ENCODE measurements around the gene AIG1.

Gene AIG1

DNA sequence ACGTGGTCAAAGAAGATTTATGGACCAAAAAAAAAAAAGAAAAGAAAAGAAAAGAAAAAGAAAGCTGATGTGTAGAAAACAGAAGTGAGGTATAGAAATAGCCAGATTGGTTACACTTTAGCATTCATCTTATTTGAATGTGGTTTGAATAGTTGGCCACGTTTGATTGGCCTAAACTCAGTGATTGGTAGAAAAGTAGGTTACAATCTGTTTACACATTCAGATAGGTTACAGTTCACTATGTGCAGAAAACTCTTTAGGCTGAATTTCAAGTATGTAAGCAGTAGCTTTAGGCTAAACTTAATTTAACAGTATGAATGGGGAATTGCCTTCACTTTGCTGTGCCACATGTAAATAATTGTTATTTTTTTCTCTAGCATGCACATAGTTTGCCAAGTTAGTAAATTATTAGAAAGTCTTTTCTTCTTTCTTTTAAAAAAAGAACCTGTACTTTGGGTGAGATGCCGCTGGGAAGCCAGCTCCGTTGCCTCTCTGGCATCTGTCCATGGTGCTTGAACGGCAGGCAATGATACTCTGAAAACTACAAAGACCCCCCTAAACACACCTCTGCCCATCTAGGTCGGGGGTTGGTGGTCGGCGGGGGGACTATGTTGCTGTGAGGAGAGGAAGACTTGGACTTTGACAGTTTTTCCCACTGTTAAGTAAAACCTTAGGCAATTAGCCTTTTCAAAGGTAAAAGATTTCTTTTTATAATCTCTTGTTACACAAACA is 173.0 kb downstream of the AIG1 start:
- H3K79me2 ChIP-seq (ENCODE audit: insufficient read depth, low read depth): no peaks in the 10 kb centered on the region
- H3K36me3 ChIP-seq (ENCODE audit: insufficient read depth): no peaks in the 10 kb centered on the region
- no peak overlapping the region for H2AFZ ChIP-seq (ENCODE audit: low read depth)
- H3K27ac ChIP-seq: no peak overlapping the region
- no peak overlapping the region for H3K4me2 ChIP-seq
- no peaks in the 10 kb centered on the region for H4K20me1 ChIP-seq (ENCODE audit: insufficient read depth)
- no peaks in the 10 kb centered on the region for H3K4me1 ChIP-seq (ENCODE audit: low read depth, poor library complexity, severe bottlenecking)
- no peaks in the 10 kb centered on the region for H3K27me3 ChIP-seq (ENCODE audit: insufficient read depth, low read depth)
- H3K4me3 ChIP-seq (IDR thresholded peaks at IDR 0.05; ENCODE audit: insufficient read depth, low read depth, low read length): no peak overlapping the region
- TF ChIP-seq, protein P1, sequence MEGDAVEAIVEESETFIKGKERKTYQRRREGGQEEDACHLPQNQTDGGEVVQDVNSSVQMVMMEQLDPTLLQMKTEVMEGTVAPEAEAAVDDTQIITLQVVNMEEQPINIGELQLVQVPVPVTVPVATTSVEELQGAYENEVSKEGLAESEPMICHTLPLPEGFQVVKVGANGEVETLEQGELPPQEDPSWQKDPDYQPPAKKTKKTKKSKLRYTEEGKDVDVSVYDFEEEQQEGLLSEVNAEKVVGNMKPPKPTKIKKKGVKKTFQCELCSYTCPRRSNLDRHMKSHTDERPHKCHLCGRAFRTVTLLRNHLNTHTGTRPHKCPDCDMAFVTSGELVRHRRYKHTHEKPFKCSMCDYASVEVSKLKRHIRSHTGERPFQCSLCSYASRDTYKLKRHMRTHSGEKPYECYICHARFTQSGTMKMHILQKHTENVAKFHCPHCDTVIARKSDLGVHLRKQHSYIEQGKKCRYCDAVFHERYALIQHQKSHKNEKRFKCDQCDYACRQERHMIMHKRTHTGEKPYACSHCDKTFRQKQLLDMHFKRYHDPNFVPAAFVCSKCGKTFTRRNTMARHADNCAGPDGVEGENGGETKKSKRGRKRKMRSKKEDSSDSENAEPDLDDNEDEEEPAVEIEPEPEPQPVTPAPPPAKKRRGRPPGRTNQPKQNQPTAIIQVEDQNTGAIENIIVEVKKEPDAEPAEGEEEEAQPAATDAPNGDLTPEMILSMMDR (conservative IDR thresholded peaks at IDR 0.05; ENCODE audit: low read depth, low read length): no peak
- H3K9ac ChIP-seq: no peak overlapping the region

DNA sequence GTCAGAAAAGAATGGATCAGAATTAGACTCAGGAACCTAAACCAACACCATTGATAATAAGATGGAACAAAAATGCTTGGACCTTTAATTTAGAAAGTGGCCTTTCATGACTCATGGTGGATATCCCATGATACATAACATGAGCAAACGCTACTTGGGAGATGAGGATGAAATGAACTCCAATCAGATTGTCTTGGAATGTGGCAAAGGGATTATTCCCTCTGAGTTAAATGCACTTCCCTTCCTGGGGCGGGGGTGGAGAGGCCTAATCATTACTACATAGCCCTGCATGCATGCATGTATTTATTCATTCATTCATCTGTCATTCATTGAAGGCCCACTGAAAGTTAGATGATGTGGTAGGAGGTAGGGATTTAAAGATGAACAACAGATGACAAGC is 174.0 kb downstream of the AIG1 start:
- Histone ChIP-seq H3K79me2 (ENCODE audit: insufficient read depth, low read depth) (no peaks in the 10 kb centered on the region), H3K27ac (no peak overlapping the region), H3K36me3 (ENCODE audit: insufficient read depth) (no peaks in the 10 kb centered on the region), H3K4me2 (no peak overlapping the region), H4K20me1 (ENCODE audit: insufficient read depth) (no peaks in the 10 kb centered on the region), H3K9ac (no peak overlapping the region), H3K4me3 (IDR thresholded peaks at IDR 0.05; ENCODE audit: insufficient read depth, low read depth, low read length) (no peak overlapping the region), H2AFZ (ENCODE audit: low read depth) (no peak overlapping the region), H3K4me1 (ENCODE audit: low read depth, poor library complexity, severe bottlenecking) (no peaks in the 10 kb centered on the region), H3K27me3 (ENCODE audit: insufficient read depth, low read depth) (no peaks in the 10 kb centered on the region)
- TF ChIP-seq, protein P1 (conservative IDR thresholded peaks at IDR 0.05; ENCODE audit: low read depth, low read length): no peak

DNA sequence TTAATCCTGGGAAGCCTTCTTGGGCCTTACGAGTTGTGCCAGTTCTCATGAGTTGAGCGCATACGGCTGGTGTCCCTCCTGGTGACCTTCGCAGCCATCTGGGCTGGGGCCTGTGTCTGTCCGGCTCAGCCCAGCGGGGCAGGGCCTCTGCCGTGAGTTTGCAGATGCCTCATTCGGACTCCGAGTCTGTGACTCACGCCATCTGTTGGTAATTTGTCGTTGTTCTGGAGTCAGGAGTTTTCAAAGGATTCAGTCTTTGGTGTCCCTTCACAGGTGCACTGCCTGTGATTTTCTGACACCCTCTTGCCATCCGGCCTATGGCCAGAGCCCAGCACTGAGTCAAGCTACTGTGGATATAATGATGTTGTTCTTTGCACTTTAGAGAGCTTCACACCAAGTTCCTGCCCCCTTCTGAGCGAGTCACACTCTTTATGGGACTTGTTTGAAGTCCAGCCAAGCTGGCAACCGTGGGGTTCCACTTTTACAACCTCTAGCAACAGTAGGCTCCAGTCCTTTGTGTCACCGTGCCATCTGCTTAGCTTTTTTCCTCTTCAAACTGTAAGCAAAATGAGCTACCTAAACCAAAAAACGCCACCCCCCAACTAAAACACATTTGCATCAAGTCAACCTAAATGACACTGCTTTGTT is 175.6 kb downstream of the AIG1 start:
- Histone ChIP-seq H3K9ac (no peak overlapping the region), H3K4me2 (no peak overlapping the region), H3K36me3 (ENCODE audit: insufficient read depth) (no peaks in the 10 kb centered on the region), H3K4me3 (IDR thresholded peaks at IDR 0.05; ENCODE audit: insufficient read depth, low read depth, low read length) (no peak overlapping the region), H3K27ac (no peak overlapping the region), H3K79me2 (ENCODE audit: insufficient read depth, low read depth) (no peaks in the 10 kb centered on the region), H4K20me1 (ENCODE audit: insufficient read depth) (no peaks in the 10 kb centered on the region), H3K4me1 (ENCODE audit: low read depth, poor library complexity, severe bottlenecking) (no peaks in the 10 kb centered on the region), H3K27me3 (ENCODE audit: insufficient read depth, low read depth) (no peaks in the 10 kb centered on the region), H2AFZ (ENCODE audit: low read depth) (no peak overlapping the region)
- TF ChIP-seq, protein P1 (conservative IDR thresholded peaks at IDR 0.05; ENCODE audit: low read depth, low read length): no peak

DNA sequence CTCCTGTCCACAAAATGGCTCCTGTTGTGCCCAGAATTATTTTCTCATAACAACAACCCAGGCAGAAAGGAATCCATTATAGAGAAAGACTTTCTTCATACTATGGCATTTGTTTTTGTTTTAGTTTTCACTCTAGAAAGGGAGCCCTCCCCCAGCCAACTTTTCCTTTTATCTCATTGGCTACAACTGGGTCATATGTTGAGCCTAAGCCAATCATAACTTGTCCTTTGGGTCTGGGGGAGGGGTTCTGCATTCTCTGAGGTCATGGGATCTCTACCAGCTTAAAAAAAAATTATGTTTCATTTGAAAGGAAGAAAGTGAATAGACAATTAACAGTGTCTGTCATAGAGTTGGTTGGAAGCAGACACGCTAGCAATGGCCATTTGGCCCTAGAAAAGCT is 177.6 kb downstream of the AIG1 start:
- Histone ChIP-seq H3K9ac (no peak overlapping the region), H3K27me3 (ENCODE audit: insufficient read depth, low read depth) (no peaks in the 10 kb centered on the region), H3K4me3 (IDR thresholded peaks at IDR 0.05; ENCODE audit: insufficient read depth, low read depth, low read length) (no peak overlapping the region), H3K36me3 (ENCODE audit: insufficient read depth) (no peaks in the 10 kb centered on the region), H2AFZ (ENCODE audit: low read depth) (no peak overlapping the region), H3K4me1 (ENCODE audit: low read depth, poor library complexity, severe bottlenecking) (no peaks in the 10 kb centered on the region), H4K20me1 (ENCODE audit: insufficient read depth) (no peaks in the 10 kb centered on the region), H3K79me2 (ENCODE audit: insufficient read depth, low read depth) (no peaks in the 10 kb centered on the region), H3K27ac (no peak overlapping the region), H3K4me2 (no peak overlapping the region)
- TF ChIP-seq, protein P1 (conservative IDR thresholded peaks at IDR 0.05; ENCODE audit: low read depth, low read length): no peak
